HEK293 (cell line): ENCODE measurements around the gene IGFLR1.
A peak's percentile ranks its signal among the peaks of the same experiment; 100 is the strongest.

Source experiments
- CTCF ChIA-PET: fragments of 350-600 bp; formaldehyde crosslinking; extraction: SDS; loops from one replicate; lab custom pipeline; 2021; ENCODE audit warnings: antibody characterized with exemption; lab: Yijun Ruan, JAX
- POLR2A ChIA-PET: fragments of 300-600 bp; formaldehyde crosslinking; extraction: SDS; loops from one replicate; lab custom pipeline; 2020; ENCODE audit warnings: antibody characterized with exemption, inconsistent platforms; lab: Yijun Ruan, JAX
- H3K27ac ChIP-seq: fragments of 200-500 bp; sonication (Bioruptor generic); 2 replicates; pipeline ENCODE4 v1.5.1; 2014; ENCODE audit warnings: low read depth, low read length, control low read depth, inconsistent platforms; ENCODE audit errors: extremely low read depth
- H3K36me3 ChIP-seq, 2 experiments: fragments of 200-500 bp in 1 of 2; sonication (Bioruptor generic) in 1 of 2; 1 replicate in 1 of 2; 2 replicates in 1 of 2; pipeline ENCODE4 v1.5.1; 2014 to 2017; ENCODE audit warnings: inconsistent platforms in 2 of 2, low read length in 2 of 2; ENCODE audit not compliant: control insufficient read depth in 2 of 2, insufficient read depth in 1 of 2
- H3K4me1 ChIP-seq: fragments of 200-500 bp; sonication (Bioruptor generic); 2 replicates; pipeline ENCODE4 v1.5.1; 2014; ENCODE audit warnings: mild to moderate bottlenecking, low read length, inconsistent platforms; ENCODE audit not compliant: control insufficient read depth, insufficient read depth
- H3K4me3 ChIP-seq: 2 replicates; pipeline ENCODE4 v1.5.1; 2011; ENCODE audit warnings: low read depth, mild to moderate bottlenecking, control low read depth, low read length, moderate library complexity
- H3K9me3 ChIP-seq: fragments of 200-500 bp; sonication (Bioruptor generic); 2 replicates; pipeline ENCODE4 v1.5.1; 2014; ENCODE audit warnings: low read depth, low read length, inconsistent platforms; ENCODE audit not compliant: control insufficient read depth, insufficient read depth
- GLIS2 ChIP-seq: fragments of 450-650 bp; formaldehyde crosslinking; IDR thresholded peaks from 2 replicates; pipeline ENCODE4 v1.5.1; 2016; ENCODE audit warnings: missing biosample characterization, missing genetic modification characterization
- ZBTB21 ChIP-seq: fragments of 450-650 bp; formaldehyde crosslinking; IDR thresholded peaks from 2 replicates; pipeline ENCODE4 v1.5.1; 2017; ENCODE audit warnings: missing biosample characterization, missing genetic modification characterization
- ZEB2 ChIP-seq: fragments of 450-650 bp; formaldehyde crosslinking; IDR thresholded peaks from 2 replicates; pipeline ENCODE4 v1.5.1; 2016; ENCODE audit warnings: missing biosample characterization, missing genetic modification characterization
- ZNF10 ChIP-seq: fragments of 450-650 bp; formaldehyde crosslinking; IDR thresholded peaks from 2 replicates; pipeline ENCODE4 v1.5.1; 2017; ENCODE audit warnings: missing biosample characterization, missing genetic modification characterization
- ZNF223 ChIP-seq: fragments of 450-650 bp; formaldehyde crosslinking; IDR thresholded peaks from 2 replicates; pipeline ENCODE4 v1.5.1; 2016; ENCODE audit warnings: missing biosample characterization, missing genetic modification characterization
- ZNF530 ChIP-seq: fragments of 450-650 bp; formaldehyde crosslinking; IDR thresholded peaks from 2 replicates; pipeline ENCODE4 v1.5.1; 2016; ENCODE audit warnings: low read depth, missing biosample characterization, missing genetic modification characterization
- ZNF560 ChIP-seq: fragments of 450-650 bp; formaldehyde crosslinking; IDR thresholded peaks from 2 replicates; pipeline ENCODE4 v1.5.1; 2017; ENCODE audit warnings: missing biosample characterization, missing genetic modification characterization, borderline replicate concordance
- ZNF600 ChIP-seq: fragments of 450-650 bp; formaldehyde crosslinking; IDR thresholded peaks from 2 replicates; pipeline ENCODE4 v1.5.1; 2016; ENCODE audit warnings: missing biosample characterization, missing genetic modification characterization
- ZSCAN30 ChIP-seq: fragments of 450-650 bp; IDR thresholded peaks from 2 replicates; pipeline ENCODE4 v1.5.1; 2018; ENCODE audit warnings: missing biosample characterization, mild to moderate bottlenecking, missing genetic modification characterization, moderate library complexity
- TF ChIP-seq, protein P1 (sequence below): fragments of 450-650 bp; formaldehyde crosslinking; IDR thresholded peaks from 2 replicates; pipeline ENCODE4 v1.5.1; 2016; ENCODE audit warnings: missing biosample characterization, missing genetic modification characterization
- TF ChIP-seq, protein P2 (sequence below): fragments of 450-650 bp; formaldehyde crosslinking; IDR thresholded peaks from 2 replicates; pipeline ENCODE4 v1.5.1; 2016; ENCODE audit warnings: missing biosample characterization, missing genetic modification characterization
- TF ChIP-seq, protein P3 (sequence below): fragments of 450-650 bp; formaldehyde crosslinking; IDR thresholded peaks from 2 replicates; pipeline ENCODE4 v1.5.1; 2016; ENCODE audit warnings: missing biosample characterization, missing genetic modification characterization
- TF ChIP-seq, protein P4 (sequence below): fragments of 450-650 bp; formaldehyde crosslinking; IDR thresholded peaks from 2 replicates; pipeline ENCODE4 v1.5.1; 2016; ENCODE audit warnings: missing biosample characterization, missing genetic modification characterization, borderline replicate concordance
- TF ChIP-seq, protein P5 (sequence below): fragments of 450-650 bp; formaldehyde crosslinking; IDR thresholded peaks from 2 replicates; pipeline ENCODE4 v1.5.1; 2016; ENCODE audit warnings: missing biosample characterization, missing genetic modification characterization

Gene IGFLR1

DNA sequence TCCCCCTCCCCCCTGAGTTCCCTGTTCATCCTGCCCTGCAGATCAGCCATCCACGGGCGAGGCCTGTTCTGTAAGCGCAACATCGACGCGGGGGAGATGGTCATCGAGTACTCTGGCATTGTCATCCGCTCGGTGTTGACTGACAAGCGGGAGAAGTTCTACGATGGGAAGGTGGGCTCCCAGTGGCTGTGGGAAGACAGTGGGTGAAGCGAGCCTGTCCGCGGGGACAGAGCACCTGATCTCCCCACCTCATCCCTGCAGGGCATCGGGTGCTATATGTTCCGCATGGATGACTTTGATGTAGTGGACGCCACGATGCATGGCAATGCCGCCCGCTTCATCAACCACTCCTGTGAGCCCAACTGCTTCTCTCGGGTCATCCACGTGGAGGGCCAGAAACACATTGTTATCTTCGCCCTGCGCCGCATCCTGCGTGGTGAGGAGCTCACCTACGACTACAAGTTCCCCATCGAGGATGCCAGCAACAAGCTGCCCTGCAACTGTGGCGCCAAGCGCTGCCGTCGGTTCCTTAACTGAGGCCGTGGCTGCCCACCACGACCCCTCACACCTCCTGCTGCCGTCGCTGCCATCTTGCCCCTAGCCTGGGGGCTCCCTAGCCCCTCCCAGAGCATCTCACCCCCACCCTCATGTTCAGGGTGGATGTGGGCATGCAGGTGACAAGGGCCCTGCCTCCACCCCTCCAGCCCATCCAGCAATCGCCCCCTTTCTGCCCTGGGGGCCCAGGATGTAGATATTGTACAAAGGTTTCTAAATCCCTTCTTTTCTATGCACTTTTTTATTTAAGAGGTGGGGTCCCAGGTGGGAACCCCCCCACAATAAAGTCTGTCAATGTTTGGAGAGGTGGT is 4.0 kb downstream of the IGFLR1 start:
- H3K27ac ChIP-seq = peak overlapping the region; percentile 50; the same call in 1 of the 2 replicates
- CTCF ChIA-PET = interaction anchor here (0.6 to 2.0 kb wide), 7 partner anchors 11 to 1312 kb away, joined by 3 to 7 read pairs (median 4); no protein-coding TSS in a partner anchor
- POLR2A ChIA-PET = interaction anchor here (0.7 to 7.7 kb wide), 4 partner anchors 7 to 19 kb away, joined by 3 to 204 read pairs (median 3); partner anchors contain the start of genes LIN37, PSENEN and U2AF1L4
- peaks cover 70 to 76% of the 10 kb centered on the region in 2 experiments for H3K36me3 ChIP-seq
- no peak overlapping the region for H3K4me3 ChIP-seq
- H3K9me3 ChIP-seq = no peaks in the 10 kb centered on the region
- 0 out of 2 replicates have a peak, but pooled peaks have one; percentile 24 for TF ChIP-seq ZEB2 (tag by site-specific recombination)
- TF ChIP-seq, protein P1, sequence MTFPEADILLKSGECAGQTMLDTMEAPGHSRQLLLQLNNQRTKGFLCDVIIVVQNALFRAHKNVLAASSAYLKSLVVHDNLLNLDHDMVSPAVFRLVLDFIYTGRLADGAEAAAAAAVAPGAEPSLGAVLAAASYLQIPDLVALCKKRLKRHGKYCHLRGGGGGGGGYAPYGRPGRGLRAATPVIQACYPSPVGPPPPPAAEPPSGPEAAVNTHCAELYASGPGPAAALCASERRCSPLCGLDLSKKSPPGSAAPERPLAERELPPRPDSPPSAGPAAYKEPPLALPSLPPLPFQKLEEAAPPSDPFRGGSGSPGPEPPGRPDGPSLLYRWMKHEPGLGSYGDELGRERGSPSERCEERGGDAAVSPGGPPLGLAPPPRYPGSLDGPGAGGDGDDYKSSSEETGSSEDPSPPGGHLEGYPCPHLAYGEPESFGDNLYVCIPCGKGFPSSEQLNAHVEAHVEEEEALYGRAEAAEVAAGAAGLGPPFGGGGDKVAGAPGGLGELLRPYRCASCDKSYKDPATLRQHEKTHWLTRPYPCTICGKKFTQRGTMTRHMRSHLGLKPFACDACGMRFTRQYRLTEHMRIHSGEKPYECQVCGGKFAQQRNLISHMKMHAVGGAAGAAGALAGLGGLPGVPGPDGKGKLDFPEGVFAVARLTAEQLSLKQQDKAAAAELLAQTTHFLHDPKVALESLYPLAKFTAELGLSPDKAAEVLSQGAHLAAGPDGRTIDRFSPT (tag by site-specific recombination) = peak; percentile 46; the same call in 1 of the 2 replicates
- TF ChIP-seq, protein P2, sequence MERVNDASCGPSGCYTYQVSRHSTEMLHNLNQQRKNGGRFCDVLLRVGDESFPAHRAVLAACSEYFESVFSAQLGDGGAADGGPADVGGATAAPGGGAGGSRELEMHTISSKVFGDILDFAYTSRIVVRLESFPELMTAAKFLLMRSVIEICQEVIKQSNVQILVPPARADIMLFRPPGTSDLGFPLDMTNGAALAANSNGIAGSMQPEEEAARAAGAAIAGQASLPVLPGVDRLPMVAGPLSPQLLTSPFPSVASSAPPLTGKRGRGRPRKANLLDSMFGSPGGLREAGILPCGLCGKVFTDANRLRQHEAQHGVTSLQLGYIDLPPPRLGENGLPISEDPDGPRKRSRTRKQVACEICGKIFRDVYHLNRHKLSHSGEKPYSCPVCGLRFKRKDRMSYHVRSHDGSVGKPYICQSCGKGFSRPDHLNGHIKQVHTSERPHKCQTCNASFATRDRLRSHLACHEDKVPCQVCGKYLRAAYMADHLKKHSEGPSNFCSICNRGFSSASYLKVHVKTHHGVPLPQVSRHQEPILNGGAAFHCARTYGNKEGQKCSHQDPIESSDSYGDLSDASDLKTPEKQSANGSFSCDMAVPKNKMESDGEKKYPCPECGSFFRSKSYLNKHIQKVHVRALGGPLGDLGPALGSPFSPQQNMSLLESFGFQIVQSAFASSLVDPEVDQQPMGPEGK = peak; percentile 51; the same call in 1 of the 2 replicates
- TF ChIP-seq, protein P3, sequence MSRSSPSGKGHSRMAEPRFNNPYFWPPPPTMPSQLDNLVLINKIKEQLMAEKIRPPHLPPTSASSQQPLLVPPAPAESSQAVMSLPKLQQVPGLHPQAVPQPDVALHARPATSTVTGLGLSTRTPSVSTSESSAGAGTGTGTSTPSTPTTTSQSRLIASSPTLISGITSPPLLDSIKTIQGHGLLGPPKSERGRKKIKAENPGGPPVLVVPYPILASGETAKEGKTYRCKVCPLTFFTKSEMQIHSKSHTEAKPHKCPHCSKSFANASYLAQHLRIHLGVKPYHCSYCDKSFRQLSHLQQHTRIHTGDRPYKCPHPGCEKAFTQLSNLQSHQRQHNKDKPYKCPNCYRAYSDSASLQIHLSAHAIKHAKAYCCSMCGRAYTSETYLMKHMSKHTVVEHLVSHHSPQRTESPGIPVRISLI = no peak
- TF ChIP-seq, protein P4, sequence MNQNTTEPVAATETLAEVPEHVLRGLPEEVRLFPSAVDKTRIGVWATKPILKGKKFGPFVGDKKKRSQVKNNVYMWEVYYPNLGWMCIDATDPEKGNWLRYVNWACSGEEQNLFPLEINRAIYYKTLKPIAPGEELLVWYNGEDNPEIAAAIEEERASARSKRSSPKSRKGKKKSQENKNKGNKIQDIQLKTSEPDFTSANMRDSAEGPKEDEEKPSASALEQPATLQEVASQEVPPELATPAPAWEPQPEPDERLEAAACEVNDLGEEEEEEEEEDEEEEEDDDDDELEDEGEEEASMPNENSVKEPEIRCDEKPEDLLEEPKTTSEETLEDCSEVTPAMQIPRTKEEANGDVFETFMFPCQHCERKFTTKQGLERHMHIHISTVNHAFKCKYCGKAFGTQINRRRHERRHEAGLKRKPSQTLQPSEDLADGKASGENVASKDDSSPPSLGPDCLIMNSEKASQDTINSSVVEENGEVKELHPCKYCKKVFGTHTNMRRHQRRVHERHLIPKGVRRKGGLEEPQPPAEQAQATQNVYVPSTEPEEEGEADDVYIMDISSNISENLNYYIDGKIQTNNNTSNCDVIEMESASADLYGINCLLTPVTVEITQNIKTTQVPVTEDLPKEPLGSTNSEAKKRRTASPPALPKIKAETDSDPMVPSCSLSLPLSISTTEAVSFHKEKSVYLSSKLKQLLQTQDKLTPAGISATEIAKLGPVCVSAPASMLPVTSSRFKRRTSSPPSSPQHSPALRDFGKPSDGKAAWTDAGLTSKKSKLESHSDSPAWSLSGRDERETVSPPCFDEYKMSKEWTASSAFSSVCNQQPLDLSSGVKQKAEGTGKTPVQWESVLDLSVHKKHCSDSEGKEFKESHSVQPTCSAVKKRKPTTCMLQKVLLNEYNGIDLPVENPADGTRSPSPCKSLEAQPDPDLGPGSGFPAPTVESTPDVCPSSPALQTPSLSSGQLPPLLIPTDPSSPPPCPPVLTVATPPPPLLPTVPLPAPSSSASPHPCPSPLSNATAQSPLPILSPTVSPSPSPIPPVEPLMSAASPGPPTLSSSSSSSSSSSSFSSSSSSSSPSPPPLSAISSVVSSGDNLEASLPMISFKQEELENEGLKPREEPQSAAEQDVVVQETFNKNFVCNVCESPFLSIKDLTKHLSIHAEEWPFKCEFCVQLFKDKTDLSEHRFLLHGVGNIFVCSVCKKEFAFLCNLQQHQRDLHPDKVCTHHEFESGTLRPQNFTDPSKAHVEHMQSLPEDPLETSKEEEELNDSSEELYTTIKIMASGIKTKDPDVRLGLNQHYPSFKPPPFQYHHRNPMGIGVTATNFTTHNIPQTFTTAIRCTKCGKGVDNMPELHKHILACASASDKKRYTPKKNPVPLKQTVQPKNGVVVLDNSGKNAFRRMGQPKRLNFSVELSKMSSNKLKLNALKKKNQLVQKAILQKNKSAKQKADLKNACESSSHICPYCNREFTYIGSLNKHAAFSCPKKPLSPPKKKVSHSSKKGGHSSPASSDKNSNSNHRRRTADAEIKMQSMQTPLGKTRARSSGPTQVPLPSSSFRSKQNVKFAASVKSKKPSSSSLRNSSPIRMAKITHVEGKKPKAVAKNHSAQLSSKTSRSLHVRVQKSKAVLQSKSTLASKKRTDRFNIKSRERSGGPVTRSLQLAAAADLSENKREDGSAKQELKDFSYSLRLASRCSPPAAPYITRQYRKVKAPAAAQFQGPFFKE (tag by site-specific recombination) = no peak
- TF ChIP-seq, all 188 proteins: peak for 3
- H3K4me1 ChIP-seq = peaks cover 12% of the 10 kb centered on the region

DNA sequence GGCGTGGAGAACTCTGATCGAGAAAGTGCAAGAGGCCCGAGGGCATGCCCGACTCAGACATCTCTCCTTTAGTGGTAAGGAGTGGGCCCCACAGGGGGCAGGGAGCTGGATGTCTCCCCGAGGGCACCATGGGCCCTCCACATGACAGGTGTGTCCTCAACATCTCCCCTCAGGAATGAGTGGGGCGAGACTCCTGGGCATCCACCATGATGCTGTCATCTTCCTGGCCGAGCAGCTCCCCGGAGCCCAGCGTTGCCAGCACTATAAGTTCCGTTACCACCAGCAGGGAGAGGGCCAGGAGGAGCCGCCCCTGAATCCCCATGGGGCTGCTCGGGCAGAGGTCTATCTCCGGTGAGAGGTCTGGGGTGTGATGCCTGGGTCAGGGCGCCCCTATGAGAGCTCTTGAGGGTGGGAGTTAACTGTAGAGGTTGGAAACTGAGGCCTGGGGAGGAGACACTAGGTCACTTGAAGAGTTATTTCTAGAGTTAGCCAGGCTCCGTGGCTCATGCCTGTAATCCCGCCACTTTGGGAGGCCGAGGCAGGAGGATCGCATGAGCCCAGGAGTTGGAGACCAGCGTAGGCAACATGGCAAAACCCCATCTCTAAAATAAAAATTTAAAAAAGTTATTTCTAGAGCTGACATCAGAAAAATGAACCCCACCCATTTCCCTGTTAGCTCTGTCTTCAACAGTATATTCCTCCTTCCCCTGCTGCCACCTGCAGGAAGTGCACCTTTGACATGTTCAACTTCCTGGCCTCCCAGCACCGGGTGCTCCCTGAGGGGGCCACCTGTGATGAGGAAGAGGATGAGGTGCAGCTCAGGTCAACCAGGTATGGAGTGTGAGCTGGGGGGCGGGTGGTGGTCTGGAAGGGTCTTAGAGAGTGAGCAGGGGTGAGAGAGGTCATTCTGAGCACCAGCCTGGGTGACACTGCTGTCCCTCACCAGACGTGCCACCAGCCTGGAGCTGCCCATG is 5.1 kb downstream of the IGFLR1 start:
- CTCF ChIA-PET = interaction anchor here (0.6 to 2.0 kb wide), 14 partner anchors 8 to 1311 kb away, joined by 3 to 7 read pairs (median 4); partner anchors contain the start of genes PSENEN and U2AF1L4
- 0 out of 2 replicates have a peak overlapping the region, but pooled peaks have one; percentile 1 for H3K27ac ChIP-seq
- POLR2A ChIA-PET = interaction anchor here (0.7 to 7.7 kb wide), 10 partner anchors 8 to 260 kb away, joined by 3 to 204 read pairs (median 3); partner anchors contain the start of genes LIN37, PSENEN and U2AF1L4
- TF ChIP-seq ZNF530 (tag by site-specific recombination) = no peak
- no peak for TF ChIP-seq ZSCAN30 (tag by site-specific recombination)
- TF ChIP-seq ZNF600 (tag by site-specific recombination) = peak; percentile 23; the same call in 1 of the 2 replicates
- TF ChIP-seq ZNF10 (tag by site-specific recombination) = peak; percentile 72
- TF ChIP-seq, protein P5, sequence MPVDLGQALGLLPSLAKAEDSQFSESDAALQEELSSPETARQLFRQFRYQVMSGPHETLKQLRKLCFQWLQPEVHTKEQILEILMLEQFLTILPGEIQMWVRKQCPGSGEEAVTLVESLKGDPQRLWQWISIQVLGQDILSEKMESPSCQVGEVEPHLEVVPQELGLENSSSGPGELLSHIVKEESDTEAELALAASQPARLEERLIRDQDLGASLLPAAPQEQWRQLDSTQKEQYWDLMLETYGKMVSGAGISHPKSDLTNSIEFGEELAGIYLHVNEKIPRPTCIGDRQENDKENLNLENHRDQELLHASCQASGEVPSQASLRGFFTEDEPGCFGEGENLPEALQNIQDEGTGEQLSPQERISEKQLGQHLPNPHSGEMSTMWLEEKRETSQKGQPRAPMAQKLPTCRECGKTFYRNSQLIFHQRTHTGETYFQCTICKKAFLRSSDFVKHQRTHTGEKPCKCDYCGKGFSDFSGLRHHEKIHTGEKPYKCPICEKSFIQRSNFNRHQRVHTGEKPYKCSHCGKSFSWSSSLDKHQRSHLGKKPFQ = no peak
- no peak for TF ChIP-seq ZBTB21 (tag by site-specific recombination)
- TF ChIP-seq ZNF560 (tag by site-specific recombination) = no peak
- TF ChIP-seq GLIS2 (tag by site-specific recombination) = peak; percentile 73
- no peak for TF ChIP-seq ZNF223 (tag by site-specific recombination)

More for the DNA sequence above, 5.1 kb downstream of the IGFLR1 start:
- H3K36me3 ChIP-seq = peaks cover 71 to 74% of the 10 kb centered on the region in 2 experiments
- no peaks in the 10 kb centered on the region for H3K9me3 ChIP-seq
- H3K4me1 ChIP-seq = peaks cover 12% of the 10 kb centered on the region
- no peak overlapping the region for H3K4me3 ChIP-seq
